GM21390 (cell line): ENCODE measurements around the gene EVX2.

Experiments
- ATAC-seq: cut with Tn5 transposase; IDR thresholded peaks from one replicate; pipeline ENCODE4 v1.9.1; 2021; ENCODE audit not compliant: unreplicated experiment

EVX2 gene

GRCh38 chr2:176107731-176108181 lies 24.0 kb upstream of the EVX2 start:
- ATAC-seq: no peak

- ATAC-seq: no peak
These were observed 23.1 kb upstream of the EVX2 start, which contains the start of gene HOXD11 for GRCh38 chr2:176106581-176107539. Gene HOXD11 (plus strand): TSS chr2:176107280. CDS start chr2:176107356, 76 bp downstream.

- ATAC-seq: no peak
These were observed 22.2 kb upstream of the EVX2 start for GRCh38 chr2:176105730-176106580.

- ATAC-seq: no peak
These were observed 21.4 kb upstream of the EVX2 start for GRCh38 chr2:176105078-176105729.

GRCh38 chr2:176104316-176105077 lies 20.7 kb upstream of the EVX2 start:
- ATAC-seq: no peak

GRCh38 chr2:176103742-176104315 lies 20.1 kb upstream of the EVX2 start:
- no peak for ATAC-seq

GRCh38 chr2:176103194-176103593 lies 19.4 kb upstream of the EVX2 start:
- no peak for ATAC-seq

- ATAC-seq: no peak
These were observed 18.6 kb upstream of the EVX2 start for GRCh38 chr2:176102309-176102866.

GRCh38 chr2:176101842-176102241 lies 18.1 kb upstream of the EVX2 start:
- ATAC-seq: no peak

GRCh38 chr2:176101216-176101830 lies 17.6 kb upstream of the EVX2 start:
- no peak for ATAC-seq

GRCh38 chr2:176100547-176101140 lies 16.9 kb upstream of the EVX2 start:
- no peak for ATAC-seq

- ATAC-seq: no peak
These were observed 16.2 kb upstream of the EVX2 start, which contains the start of gene HOXD12 for GRCh38 chr2:176099728-176100546. Gene HOXD12 (plus strand): TSS chr2:176099795. CDS start chr2:176099802, 7 bp downstream.

GRCh38 chr2:176099159-176099727 lies 15.5 kb upstream of the EVX2 start:
- no peak for ATAC-seq

GRCh38 chr2:176098366-176099158 lies 14.8 kb upstream of the EVX2 start:
- no peak for ATAC-seq

- ATAC-seq: no peak
These were observed 14.1 kb upstream of the EVX2 start for GRCh38 chr2:176097820-176098365.
